OCI-LY1 (cell line): ENCODE measurements around the gene ZNF267.

Source experiments
- H2AFZ ChIP-seq: fragments of 200-600 bp; sonication (generic), shearing (Covaris generic); 2 replicates; pipeline ENCODE4 v1.6.0; 2014; ENCODE audit warnings: antibody characterized with exemption, mild to moderate bottlenecking, low read length
- H3F3A ChIP-seq: fragments of 200-600 bp; sonication (generic), shearing (Covaris generic); 2 replicates; pipeline ENCODE4 v1.6.0; 2014; ENCODE audit warnings: mild to moderate bottlenecking, antibody characterized with exemption, low read length, moderate library complexity; ENCODE audit not compliant: insufficient read depth
- H3K27ac ChIP-seq: fragments of 200-600 bp; sonication (generic); 2 replicates; pipeline ENCODE4 v1.5.1; 2014; ENCODE audit warnings: low read length, mixed run types, mild to moderate bottlenecking, low read depth; ENCODE audit not compliant: poor library complexity, severe bottlenecking
- H3K27me3 ChIP-seq: fragments of 200-600 bp; sonication (generic); 2 replicates; pipeline ENCODE4 v1.6.0; 2014; ENCODE audit warnings: antibody characterized with exemption, mild to moderate bottlenecking, low read length, moderate library complexity; ENCODE audit not compliant: insufficient read depth
- H3K36me3 ChIP-seq: fragments of 200-600 bp; sonication (generic); 2 replicates; pipeline ENCODE4 v1.6.1; 2014; ENCODE audit warnings: mild to moderate bottlenecking, antibody characterized with exemption, low read length, moderate library complexity, mixed read lengths; ENCODE audit not compliant: insufficient read depth
- H3K4me1 ChIP-seq: fragments of 200-600 bp; sonication (generic); 2 replicates; pipeline ENCODE4 v1.5.1; 2014; ENCODE audit warnings: mild to moderate bottlenecking, low read length, moderate library complexity; ENCODE audit not compliant: insufficient read depth, severe bottlenecking
- H3K4me2 ChIP-seq: fragments of 200-600 bp; sonication (generic), shearing (Covaris generic); 2 replicates; pipeline ENCODE4 v1.6.1; 2014; ENCODE audit warnings: low read length
- H3K4me3 ChIP-seq: fragments of 200-600 bp; sonication (generic); 2 replicates; pipeline ENCODE4 v1.5.1; 2014; ENCODE audit warnings: low read length, low read depth, mild to moderate bottlenecking, mixed read lengths; ENCODE audit not compliant: poor library complexity, severe bottlenecking
- H3K79me2 ChIP-seq: fragments of 200-600 bp; shearing (Covaris generic); 2 replicates; pipeline ENCODE4 v1.6.1; 2016; ENCODE audit warnings: mixed run types, low read length, mixed read lengths; ENCODE audit not compliant: insufficient read depth
- H3K9ac ChIP-seq: fragments of 200-600 bp; sonication (generic), shearing (Covaris generic); 2 replicates; pipeline ENCODE4 v1.6.1; 2014; ENCODE audit warnings: mild to moderate bottlenecking, low read length, mixed read lengths
- H3K9me2 ChIP-seq: fragments of 200-600 bp; sonication (generic), shearing (Covaris generic); 2 replicates; pipeline ENCODE4 v1.6.1; 2014; ENCODE audit warnings: low read depth, mild to moderate bottlenecking, low read length, mixed read lengths
- H3K9me3 ChIP-seq: fragments of 200-600 bp; shearing (Covaris generic); 2 replicates; pipeline ENCODE4 v1.6.1; 2014; ENCODE audit warnings: low read length, mixed read lengths
- H4K20me1 ChIP-seq: fragments of 200-600 bp; sonication (generic), shearing (Covaris generic); 2 replicates; pipeline ENCODE4 v1.6.0; 2016; ENCODE audit warnings: mild to moderate bottlenecking, low read length; ENCODE audit not compliant: insufficient read depth
- CTCF ChIP-seq: fragments of 200-600 bp; sonication (generic), shearing (Covaris generic); IDR thresholded peaks from 2 replicates; pipeline ENCODE4 v1.5.1; 2017; ENCODE audit warnings: mild to moderate bottlenecking, antibody characterized with exemption, low read length, moderate library complexity, mixed read lengths
- EZH2 ChIP-seq: fragments of 200-600 bp; sonication (generic), shearing (Covaris generic); IDR thresholded peaks from 2 replicates; pipeline ENCODE4 v1.8.0; 2017; ENCODE audit warnings: borderline replicate concordance, mixed run types, mild to moderate bottlenecking, antibody characterized with exemption, low read length, moderate library complexity, mixed read lengths

ZNF267 gene

GRCh38 chr16:31875928-31876547 lies 2.4 kb downstream of the ZNF267 start:
- H3K4me3 ChIP-seq, result peak overlapping the region; percentile 80
- no peak overlapping the region for H3K9ac ChIP-seq
- H3K79me2 ChIP-seq, result peaks cover 73% of the 10 kb centered on the region
- H3K27ac ChIP-seq, result no peak overlapping the region
- H4K20me1 ChIP-seq, result no peaks in the 10 kb centered on the region
- peaks cover 62% of the 10 kb centered on the region for H3K36me3 ChIP-seq
- no peak overlapping the region for H2AFZ ChIP-seq
- no peaks in the 10 kb centered on the region for H3F3A ChIP-seq
- H3K9me2 ChIP-seq, result no peaks in the 10 kb centered on the region
- H3K27me3 ChIP-seq, result no peaks in the 10 kb centered on the region
- H3K9me3 ChIP-seq, result peaks cover 33% of the 10 kb centered on the region
- no peak overlapping the region for H3K4me2 ChIP-seq
- TF ChIP-seq EZH2, result no peak
- H3K4me1 ChIP-seq, result peaks cover 20% of the 10 kb centered on the region

- H3K36me3 ChIP-seq, result peaks cover 74% of the 10 kb centered on the region
- no peaks in the 10 kb centered on the region for H3K27me3 ChIP-seq
- no peak overlapping the region for H3K9ac ChIP-seq
- H3K9me2 ChIP-seq, result no peaks in the 10 kb centered on the region
- H3K4me3 ChIP-seq, result no peak overlapping the region
- peaks cover 40% of the 10 kb centered on the region for H3K9me3 ChIP-seq
- no peak overlapping the region for H3K4me2 ChIP-seq
- no peaks in the 10 kb centered on the region for H4K20me1 ChIP-seq
- H3F3A ChIP-seq, result no peaks in the 10 kb centered on the region
- H3K4me1 ChIP-seq, result peaks cover 20% of the 10 kb centered on the region
- no peak overlapping the region for H3K27ac ChIP-seq
- H2AFZ ChIP-seq, result no peak overlapping the region
- H3K79me2 ChIP-seq, result peaks cover 84% of the 10 kb centered on the region
- TF ChIP-seq CTCF (no peak), EZH2 (no peak)
Measured at GRCh38 chr16:31876951-31877828, 3.6 kb downstream of the ZNF267 start.

DNA sequence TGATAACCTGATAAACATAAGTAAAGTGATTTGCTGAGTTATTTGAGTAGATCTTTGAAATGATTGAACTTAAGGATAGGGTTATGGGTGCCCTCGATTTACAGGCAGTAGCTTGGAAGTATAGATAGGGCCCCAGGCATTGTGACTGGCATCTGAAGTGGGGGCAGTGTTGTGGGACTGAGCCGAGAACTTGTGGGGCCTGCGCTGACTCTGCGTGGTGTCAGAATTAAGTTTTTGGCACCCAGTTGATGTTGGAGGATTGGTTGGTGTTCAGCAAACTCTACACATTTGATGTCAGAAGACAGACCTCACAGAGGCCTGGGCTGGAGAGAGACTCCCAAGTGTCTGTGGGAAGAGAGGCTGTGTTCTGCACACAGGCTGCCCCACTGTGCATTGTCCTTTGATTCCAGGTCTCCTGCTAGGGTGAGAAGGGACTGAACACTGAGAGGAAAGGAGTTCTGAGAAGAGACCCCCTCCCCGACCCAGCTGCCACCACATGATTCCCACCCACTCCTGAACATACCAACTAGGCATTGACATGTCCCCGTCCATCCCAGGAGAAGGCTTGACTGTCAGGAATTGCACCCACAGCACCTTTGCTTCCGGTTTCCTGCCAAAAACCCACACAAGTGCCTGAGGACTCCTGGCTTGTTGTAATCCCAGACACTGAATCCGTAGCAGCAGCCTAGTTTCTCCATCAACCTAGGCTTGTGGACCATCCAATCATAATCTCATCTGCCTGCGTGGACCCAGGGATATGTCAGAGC lies 4.5 kb downstream of the ZNF267 start:
- H3K4me3 ChIP-seq, result no peak overlapping the region
- H3K9me3 ChIP-seq, result peaks cover 45% of the 10 kb centered on the region
- H3K9ac ChIP-seq, result no peak overlapping the region
- no peaks in the 10 kb centered on the region for H3K27me3 ChIP-seq
- H3F3A ChIP-seq, result no peaks in the 10 kb centered on the region
- peaks cover 93% of the 10 kb centered on the region for H3K79me2 ChIP-seq
- H3K27ac ChIP-seq, result no peak overlapping the region
- H3K9me2 ChIP-seq, result no peaks in the 10 kb centered on the region
- H2AFZ ChIP-seq, result no peak overlapping the region
- peaks cover 81% of the 10 kb centered on the region for H3K36me3 ChIP-seq
- no peaks in the 10 kb centered on the region for H4K20me1 ChIP-seq
- no peak for TF ChIP-seq CTCF
- TF ChIP-seq EZH2, result no peak
- H3K4me1 ChIP-seq, result peaks cover 20% of the 10 kb centered on the region
- no peak overlapping the region for H3K4me2 ChIP-seq
